Ishikawa (cell line): ENCODE results near the gene CRTC1.

Experiments used
- CEBPB ChIP-seq: IDR thresholded peaks from 2 replicates; pipeline ENCODE4 v1.6.1; 2012
- CREB1 ChIP-seq: IDR thresholded peaks from 2 replicates; pipeline ENCODE4 v1.6.1; 2012; ENCODE audit warnings: low read depth
- EGR1 ChIP-seq: IDR thresholded peaks from 2 replicates; pipeline ENCODE4 v1.6.1; 2012
- EP300 ChIP-seq: IDR thresholded peaks from 2 replicates; pipeline ENCODE4 v1.6.1; 2012; ENCODE audit warnings: borderline replicate concordance
- FOXM1 ChIP-seq: IDR thresholded peaks from 2 replicates; pipeline ENCODE4 v1.6.1; 2012; ENCODE audit warnings: low read depth, borderline replicate concordance
- NFIC ChIP-seq: IDR thresholded peaks from 2 replicates; pipeline ENCODE4 v1.6.1; 2012
- RAD21 ChIP-seq: IDR thresholded peaks from 2 replicates; pipeline ENCODE4 v1.6.1; 2012; ENCODE audit warnings: low read depth
- TAF1 ChIP-seq: IDR thresholded peaks from 2 replicates; pipeline ENCODE4 v1.6.1; 2012; ENCODE audit warnings: low read depth, mild to moderate bottlenecking
- TCF12 ChIP-seq: IDR thresholded peaks from 2 replicates; pipeline ENCODE4 v1.6.1; 2012; ENCODE audit warnings: low read depth
- TEAD4 ChIP-seq: IDR thresholded peaks from 2 replicates; pipeline ENCODE4 v1.6.1; 2012
- YY1 ChIP-seq: IDR thresholded peaks from 2 replicates; pipeline ENCODE4 v1.6.1; 2012; ENCODE audit warnings: low read depth
- ZBTB7A ChIP-seq: IDR thresholded peaks from 2 replicates; pipeline ENCODE4 v1.6.1; 2012; ENCODE audit warnings: low read depth
- TF ChIP-seq, protein P1 (sequence below): IDR thresholded peaks from 2 replicates; pipeline ENCODE4 v1.6.1; 2012
- TF ChIP-seq, protein P2 (sequence below): IDR thresholded peaks from 2 replicates; pipeline ENCODE4 v1.6.1; 2012; ENCODE audit warnings: low read depth, mild to moderate bottlenecking
- TF ChIP-seq, protein P3 (sequence below): IDR thresholded peaks from 2 replicates; pipeline ENCODE4 v1.6.1; 2012

Gene CRTC1

DNA sequence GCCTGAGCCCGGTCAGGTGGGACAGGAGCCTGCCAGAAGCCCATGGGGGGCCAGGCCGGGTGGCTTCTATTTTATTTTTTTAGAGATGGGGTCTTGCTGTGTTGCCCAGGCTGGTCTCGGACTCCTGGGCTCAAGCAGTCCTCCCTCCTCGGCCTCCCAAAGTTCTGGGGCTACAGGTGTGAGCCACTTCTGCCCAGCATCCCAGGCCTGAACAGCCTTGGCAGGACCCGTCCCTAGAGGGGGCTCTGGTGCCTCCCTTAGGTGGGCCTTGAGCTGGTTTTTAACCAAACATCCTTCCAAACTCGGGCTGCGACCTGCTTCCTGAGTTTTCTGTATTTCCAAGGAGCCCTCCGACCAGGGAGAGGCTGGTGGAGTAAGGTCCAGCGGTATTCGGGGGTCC is 97.2 kb downstream of the CRTC1 start:
- TF ChIP-seq TCF12 (no peak), RAD21 (0 out of 2 replicates have a peak, but pooled peaks have one; percentile 12), FOXM1 (no peak), NFIC (no peak)

DNA sequence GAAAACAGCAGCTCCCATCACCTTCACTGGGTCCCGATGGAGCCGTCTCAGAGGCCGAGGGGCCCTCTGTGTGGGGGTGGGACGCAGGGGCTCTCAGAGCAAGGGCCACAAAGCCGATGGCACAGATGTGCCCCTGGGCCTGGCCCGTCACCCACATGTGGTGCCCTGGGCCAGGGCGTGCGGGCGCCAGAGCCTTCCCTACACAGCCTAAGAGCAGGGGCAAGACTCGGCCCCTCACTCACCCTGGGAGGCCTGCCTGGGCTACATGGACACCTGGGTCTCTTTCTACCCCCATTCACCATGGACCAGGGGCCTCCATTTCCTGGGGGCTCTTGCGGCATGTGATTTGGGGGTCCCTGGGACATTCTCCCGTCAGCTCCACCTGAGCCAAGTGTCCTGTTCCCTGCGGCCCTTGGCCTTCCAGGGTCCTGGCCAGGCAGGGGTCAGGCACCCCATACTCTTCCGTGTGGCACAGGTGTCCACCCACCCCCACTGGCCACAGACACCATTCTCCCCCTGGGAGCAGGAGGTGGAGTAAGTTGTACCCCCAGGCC is 97.6 kb downstream of the CRTC1 start:
- TF ChIP-seq TCF12: no peak
- no peak for TF ChIP-seq TAF1
- TF ChIP-seq, protein P1, sequence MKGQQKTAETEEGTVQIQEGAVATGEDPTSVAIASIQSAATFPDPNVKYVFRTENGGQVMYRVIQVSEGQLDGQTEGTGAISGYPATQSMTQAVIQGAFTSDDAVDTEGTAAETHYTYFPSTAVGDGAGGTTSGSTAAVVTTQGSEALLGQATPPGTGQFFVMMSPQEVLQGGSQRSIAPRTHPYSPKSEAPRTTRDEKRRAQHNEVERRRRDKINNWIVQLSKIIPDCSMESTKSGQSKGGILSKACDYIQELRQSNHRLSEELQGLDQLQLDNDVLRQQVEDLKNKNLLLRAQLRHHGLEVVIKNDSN: no peak
- TF ChIP-seq, protein P2, sequence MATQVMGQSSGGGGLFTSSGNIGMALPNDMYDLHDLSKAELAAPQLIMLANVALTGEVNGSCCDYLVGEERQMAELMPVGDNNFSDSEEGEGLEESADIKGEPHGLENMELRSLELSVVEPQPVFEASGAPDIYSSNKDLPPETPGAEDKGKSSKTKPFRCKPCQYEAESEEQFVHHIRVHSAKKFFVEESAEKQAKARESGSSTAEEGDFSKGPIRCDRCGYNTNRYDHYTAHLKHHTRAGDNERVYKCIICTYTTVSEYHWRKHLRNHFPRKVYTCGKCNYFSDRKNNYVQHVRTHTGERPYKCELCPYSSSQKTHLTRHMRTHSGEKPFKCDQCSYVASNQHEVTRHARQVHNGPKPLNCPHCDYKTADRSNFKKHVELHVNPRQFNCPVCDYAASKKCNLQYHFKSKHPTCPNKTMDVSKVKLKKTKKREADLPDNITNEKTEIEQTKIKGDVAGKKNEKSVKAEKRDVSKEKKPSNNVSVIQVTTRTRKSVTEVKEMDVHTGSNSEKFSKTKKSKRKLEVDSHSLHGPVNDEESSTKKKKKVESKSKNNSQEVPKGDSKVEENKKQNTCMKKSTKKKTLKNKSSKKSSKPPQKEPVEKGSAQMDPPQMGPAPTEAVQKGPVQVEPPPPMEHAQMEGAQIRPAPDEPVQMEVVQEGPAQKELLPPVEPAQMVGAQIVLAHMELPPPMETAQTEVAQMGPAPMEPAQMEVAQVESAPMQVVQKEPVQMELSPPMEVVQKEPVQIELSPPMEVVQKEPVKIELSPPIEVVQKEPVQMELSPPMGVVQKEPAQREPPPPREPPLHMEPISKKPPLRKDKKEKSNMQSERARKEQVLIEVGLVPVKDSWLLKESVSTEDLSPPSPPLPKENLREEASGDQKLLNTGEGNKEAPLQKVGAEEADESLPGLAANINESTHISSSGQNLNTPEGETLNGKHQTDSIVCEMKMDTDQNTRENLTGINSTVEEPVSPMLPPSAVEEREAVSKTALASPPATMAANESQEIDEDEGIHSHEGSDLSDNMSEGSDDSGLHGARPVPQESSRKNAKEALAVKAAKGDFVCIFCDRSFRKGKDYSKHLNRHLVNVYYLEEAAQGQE: no peak
- TF ChIP-seq EP300: no peak
- TF ChIP-seq, protein P3, sequence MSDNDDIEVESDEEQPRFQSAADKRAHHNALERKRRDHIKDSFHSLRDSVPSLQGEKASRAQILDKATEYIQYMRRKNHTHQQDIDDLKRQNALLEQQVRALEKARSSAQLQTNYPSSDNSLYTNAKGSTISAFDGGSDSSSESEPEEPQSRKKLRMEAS: no peak
- TF ChIP-seq NFIC: no peak
- no peak for TF ChIP-seq TEAD4
- TF ChIP-seq YY1: no peak
- TF ChIP-seq CREB1: no peak
- no peak for TF ChIP-seq CEBPB
- no peak for TF ChIP-seq RAD21
- TF ChIP-seq FOXM1: no peak
- TF ChIP-seq EGR1: no peak
- no peak for TF ChIP-seq ZBTB7A

DNA sequence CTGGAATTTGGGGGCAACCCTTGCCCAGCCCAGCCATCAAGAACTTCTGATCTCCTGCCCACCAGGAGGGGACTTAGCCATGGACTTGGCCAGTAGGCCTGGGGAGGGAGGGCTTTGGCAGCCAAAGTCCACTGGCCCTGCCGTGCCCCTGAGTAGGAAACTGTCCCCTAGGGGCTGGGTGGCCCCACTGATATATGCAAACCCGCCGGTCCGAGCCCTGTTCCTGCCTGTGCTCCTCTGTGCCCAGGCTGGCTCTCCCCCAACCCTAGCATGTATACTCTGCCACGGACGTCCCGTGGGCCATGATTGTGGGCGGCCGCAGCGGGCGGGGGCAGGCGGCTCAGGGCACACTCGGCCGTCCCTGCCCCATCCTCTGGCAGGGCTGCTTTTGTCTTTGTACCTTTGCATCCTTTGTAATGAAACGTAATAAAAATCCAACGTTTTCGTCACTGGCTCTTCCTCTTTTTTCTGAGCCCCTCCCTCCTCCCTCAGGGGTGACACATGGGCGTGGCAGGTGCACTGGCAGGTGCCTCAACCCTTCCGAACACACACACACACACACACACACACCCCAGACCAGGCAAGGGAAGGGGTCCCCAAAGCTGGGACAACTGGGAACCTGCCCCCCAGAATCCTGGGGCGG is 98.5 kb downstream of the CRTC1 start:
- TF ChIP-seq YY1: no peak
- TF ChIP-seq CEBPB: no peak
- TF ChIP-seq CREB1: no peak
- no peak for TF ChIP-seq EGR1
- no peak for TF ChIP-seq NFIC
- no peak for TF ChIP-seq EP300
- no peak for TF ChIP-seq ZBTB7A
- TF ChIP-seq, protein P2: no peak
- no peak for TF ChIP-seq TAF1
- TF ChIP-seq, protein P3: no peak
- TF ChIP-seq TEAD4: no peak

DNA sequence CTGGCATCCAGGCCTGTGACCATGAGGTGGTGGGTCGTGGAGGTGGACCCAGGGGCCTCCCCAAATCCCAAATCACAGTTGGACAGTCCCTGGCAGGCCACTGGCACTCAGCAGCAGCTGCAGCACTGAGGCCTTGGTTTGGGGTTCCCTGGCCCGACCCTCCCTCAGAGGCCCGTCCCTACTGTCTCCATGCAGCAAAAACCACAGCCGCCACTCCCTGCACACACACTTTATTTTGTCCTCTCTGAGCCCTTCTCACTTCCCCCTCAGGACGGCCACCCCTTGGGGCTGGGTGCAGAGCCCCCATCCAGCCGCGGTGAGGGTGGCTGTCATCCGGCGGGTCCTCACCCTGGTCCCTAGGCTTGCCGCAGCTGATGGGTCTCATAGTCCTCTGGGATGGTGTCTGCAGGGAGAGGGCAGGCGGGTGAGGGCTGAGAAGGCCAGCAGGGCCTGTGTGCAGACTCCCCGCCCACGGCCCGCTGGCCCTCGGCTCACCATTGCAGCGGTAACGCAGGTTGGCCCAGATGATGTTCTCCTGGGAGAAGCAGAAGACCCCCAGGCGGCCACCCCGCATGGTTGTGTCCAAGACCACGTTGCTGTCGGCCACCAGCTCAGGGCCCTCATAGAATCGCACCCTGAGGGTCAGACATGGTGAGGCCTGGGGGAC is 99.2 kb downstream of the CRTC1 start:
- TF ChIP-seq FOXM1 (no peak), TCF12 (no peak), TEAD4 (no peak)
- TF ChIP-seq, protein P3: no peak

DNA sequence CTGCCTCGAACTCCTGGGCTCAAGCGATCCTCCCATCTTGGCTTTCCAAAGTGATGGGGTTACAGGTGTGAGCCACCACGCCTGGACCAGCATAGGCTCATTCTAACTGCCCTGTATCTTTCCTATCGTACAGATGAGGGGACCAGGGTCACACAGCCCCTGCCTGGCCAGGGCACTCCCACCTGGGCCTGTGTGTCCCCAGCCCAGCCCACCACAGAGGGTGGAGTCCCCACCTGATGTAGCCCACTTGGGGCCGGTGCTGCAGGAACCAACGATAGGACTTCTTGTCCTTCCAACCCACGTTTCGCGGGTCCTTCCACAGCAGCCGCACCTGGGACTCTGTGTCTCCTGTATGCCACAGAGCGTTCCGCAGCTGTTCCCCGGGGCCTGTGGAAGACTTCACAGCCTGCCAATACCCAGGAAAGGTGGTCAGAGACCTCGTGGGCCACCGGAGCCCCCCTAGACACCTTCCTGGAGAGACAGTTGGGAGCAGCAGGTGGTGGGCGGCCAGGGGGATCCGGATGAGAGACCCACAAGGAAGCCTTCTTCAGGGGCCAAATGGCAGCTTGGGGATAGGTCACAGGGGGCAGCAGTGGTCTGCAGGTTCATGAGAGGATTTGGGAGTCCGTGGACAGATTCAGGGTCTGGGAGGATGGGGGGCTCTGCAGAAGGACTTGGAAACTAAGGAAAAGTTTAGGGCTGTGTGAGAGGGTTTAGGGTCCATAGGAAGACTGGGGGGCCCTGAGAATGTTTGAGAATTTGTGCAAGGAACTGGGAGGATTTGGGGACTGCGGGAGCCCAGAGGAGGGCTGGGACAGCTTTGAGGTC is 100.7 kb downstream of the CRTC1 start:
- TF ChIP-seq, protein P2: no peak
- no peak for TF ChIP-seq CREB1
- TF ChIP-seq FOXM1: no peak
- TF ChIP-seq CEBPB: no peak
- TF ChIP-seq TAF1: no peak
- TF ChIP-seq, protein P1: no peak
- TF ChIP-seq ZBTB7A: no peak
- no peak for TF ChIP-seq NFIC
- TF ChIP-seq TCF12: no peak
- TF ChIP-seq EP300: no peak
- no peak for TF ChIP-seq TEAD4
- TF ChIP-seq YY1: no peak
- no peak for TF ChIP-seq EGR1
- TF ChIP-seq RAD21: no peak
- TF ChIP-seq, protein P3: no peak
